Measurements from ENCODE around the gene GRK7.

- TF ChIP-seq EZH2 (IDR thresholded peaks at IDR 0.05; ENCODE audit: insufficient read depth, poor library complexity, severe bottlenecking) (no peak), EZH2phosphoT487 (IDR thresholded peaks at IDR 0.05; ENCODE audit: insufficient read depth, low read depth) (no peak)
Observed at GRCh38 chr3:141796889-141797781, 33.9 kb downstream of the GRK7 start.
